ENCODE data around the gene OLFML2B.

The OLFML2B gene

DNA sequence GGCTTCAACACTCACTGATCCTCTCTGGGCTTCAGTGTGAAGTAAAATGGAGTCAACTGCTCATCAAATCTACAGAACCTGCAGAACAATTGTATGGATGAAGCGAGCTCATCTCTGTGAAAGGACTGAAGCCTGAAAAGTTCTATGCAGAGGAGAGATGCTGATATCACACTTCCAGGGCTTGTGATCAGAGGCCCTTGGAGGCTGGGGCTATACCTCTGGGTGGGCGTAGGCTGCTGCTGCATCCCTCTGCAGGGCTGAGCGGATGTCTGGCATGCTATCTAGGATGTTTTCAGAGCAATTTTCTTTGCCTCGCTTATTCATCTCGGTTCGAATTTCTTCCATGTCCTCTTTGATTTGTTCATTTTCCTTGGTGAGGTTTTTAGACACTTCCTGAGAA, 17.6 kb downstream of the OLFML2B start:
- H3K9me3 ChIP-seq (ENCODE audit: insufficient read depth, low read length): no peaks in the 10 kb centered on the region
- no peaks in the 10 kb centered on the region for H4K20me1 ChIP-seq (ENCODE audit: insufficient read depth, low read length)
- 0 out of 2 replicates have a peak, but pooled peaks cover 5% of the 10 kb centered on the region for H3K4me1 ChIP-seq (ENCODE audit: low read length)
- H3K4me2 ChIP-seq (ENCODE audit: low read length): no peak overlapping the region
- H2AFZ ChIP-seq (ENCODE audit: low read depth, low read length): no peak overlapping the region
- no peaks in the 10 kb centered on the region for H3K36me3 ChIP-seq (replicated peaks; ENCODE audit: low read depth, low read length)
- H3K27me3 ChIP-seq (ENCODE audit: low read depth, low read length): peaks cover 17% of the 10 kb centered on the region
- no peak for TF ChIP-seq CTCF (IDR thresholded peaks at IDR 0.05; ENCODE audit: low read depth, low read length)
- TF ChIP-seq EZH2phosphoT487 (IDR thresholded peaks at IDR 0.05; ENCODE audit: low read depth): no peak
- H3K9ac ChIP-seq (ENCODE audit: low read length): no peak overlapping the region
- H3K79me2 ChIP-seq (ENCODE audit: low read length): no peaks in the 10 kb centered on the region
- H3K4me3 ChIP-seq (ENCODE audit: low read length): no peak overlapping the region
- no peak overlapping the region for H3K27ac ChIP-seq (ENCODE audit: low read length)

GRCh38 chr1:162004441-162004950, 19.2 kb downstream of the OLFML2B start:
- H3K4me1 ChIP-seq (ENCODE audit: low read length): 0 out of 2 replicates have a peak, but pooled peaks cover 5% of the 10 kb centered on the region
- H3K79me2 ChIP-seq (ENCODE audit: low read length): no peaks in the 10 kb centered on the region
- no peak overlapping the region for H3K27ac ChIP-seq (ENCODE audit: low read length)
- peaks cover 17% of the 10 kb centered on the region for H3K27me3 ChIP-seq (ENCODE audit: low read depth, low read length)
- H3K9me3 ChIP-seq (ENCODE audit: insufficient read depth, low read length): no peaks in the 10 kb centered on the region
- no peaks in the 10 kb centered on the region for H3K36me3 ChIP-seq (replicated peaks; ENCODE audit: low read depth, low read length)
- no peaks in the 10 kb centered on the region for H4K20me1 ChIP-seq (ENCODE audit: insufficient read depth, low read length)
- H3K4me3 ChIP-seq (ENCODE audit: low read length): no peak overlapping the region
- TF ChIP-seq CTCF (IDR thresholded peaks at IDR 0.05; ENCODE audit: low read depth, low read length) (no peak), EZH2phosphoT487 (IDR thresholded peaks at IDR 0.05; ENCODE audit: low read depth) (no peak)
- no peak overlapping the region for H3K4me2 ChIP-seq (ENCODE audit: low read length)
- no peak overlapping the region for H3K9ac ChIP-seq (ENCODE audit: low read length)
- no peak overlapping the region for H2AFZ ChIP-seq (ENCODE audit: low read depth, low read length)

- Histone ChIP-seq H4K20me1 (ENCODE audit: insufficient read depth, low read length) (no peaks in the 10 kb centered on the region), H3K27ac (ENCODE audit: low read length) (no peak overlapping the region), H3K4me1 (ENCODE audit: low read length) (0 out of 2 replicates have a peak, but pooled peaks cover 5% of the 10 kb centered on the region), H3K9ac (ENCODE audit: low read length) (no peak overlapping the region), H3K79me2 (ENCODE audit: low read length) (no peaks in the 10 kb centered on the region), H3K27me3 (ENCODE audit: low read depth, low read length) (peaks cover 20% of the 10 kb centered on the region), H2AFZ (ENCODE audit: low read depth, low read length) (no peak overlapping the region), H3K36me3 (replicated peaks; ENCODE audit: low read depth, low read length) (no peaks in the 10 kb centered on the region), H3K4me2 (ENCODE audit: low read length) (no peak overlapping the region), H3K4me3 (ENCODE audit: low read length) (no peak overlapping the region), H3K9me3 (ENCODE audit: insufficient read depth, low read length) (no peaks in the 10 kb centered on the region)
- TF ChIP-seq EZH2phosphoT487 (IDR thresholded peaks at IDR 0.05; ENCODE audit: low read depth) (no peak), CTCF (IDR thresholded peaks at IDR 0.05; ENCODE audit: low read depth, low read length) (no peak)
These were observed 19.8 kb downstream of the OLFML2B start for GRCh38 chr1:162003830-162004215.

- Histone ChIP-seq H4K20me1 (ENCODE audit: insufficient read depth, low read length) (no peaks in the 10 kb centered on the region), H3K4me1 (ENCODE audit: low read length) (0 out of 2 replicates have a peak, but pooled peaks cover 5% of the 10 kb centered on the region), H2AFZ (ENCODE audit: low read depth, low read length) (no peak overlapping the region), H3K9me3 (ENCODE audit: insufficient read depth, low read length) (no peaks in the 10 kb centered on the region), H3K79me2 (ENCODE audit: low read length) (no peaks in the 10 kb centered on the region), H3K4me3 (ENCODE audit: low read length) (no peak overlapping the region), H3K9ac (ENCODE audit: low read length) (no peak overlapping the region), H3K4me2 (ENCODE audit: low read length) (no peak overlapping the region), H3K27me3 (ENCODE audit: low read depth, low read length) (peaks cover 20% of the 10 kb centered on the region), H3K27ac (ENCODE audit: low read length) (no peak overlapping the region), H3K36me3 (replicated peaks; ENCODE audit: low read depth, low read length) (no peaks in the 10 kb centered on the region)
- TF ChIP-seq EZH2phosphoT487 (IDR thresholded peaks at IDR 0.05; ENCODE audit: low read depth): no peak
- TF ChIP-seq CTCF (IDR thresholded peaks at IDR 0.05; ENCODE audit: low read depth, low read length): no peak
These were observed 20.4 kb downstream of the OLFML2B start for GRCh38 chr1:162003061-162003829.

Measured in OCI-LY3 (cell line).